HG03066 (cell line): Measurements from ENCODE around the gene PKN1.
"Not testable (repeated sequence)": the region's sequence is repeated elsewhere in the genome, so short reads cannot be mapped to it uniquely, and the experiment has no call there.

Source experiments
- ATAC-seq: cut with Tn5 transposase; IDR thresholded peaks from one replicate; pipeline ENCODE4 v1.9.1; 2021; ENCODE audit warnings: low read depth; ENCODE audit not compliant: unreplicated experiment

Gene PKN1

GRCh38 chr19:14479309-14479974 lies 46.3 kb downstream of the PKN1 start:
- no peak for ATAC-seq

- ATAC-seq, result no peak
Observed at GRCh38 chr19:14479975-14480699, 47.0 kb downstream of the PKN1 start.

GRCh38 chr19:14480700-14481079 lies 47.6 kb downstream of the PKN1 start:
- no peak for ATAC-seq

GRCh38 chr19:14482172-14482941 lies 49.3 kb downstream of the PKN1 start:
- ATAC-seq, result no peak

GRCh38 chr19:14487370-14488125 lies 54.4 kb downstream of the PKN1 start:
- ATAC-seq, result no peak

- no peak for ATAC-seq
Observed at GRCh38 chr19:14492756-14493337, 59.7 kb downstream of the PKN1 start.

GRCh38 chr19:14494411-14494810 lies 61.3 kb downstream of the PKN1 start:
- ATAC-seq, result no peak

- ATAC-seq, result no peak
Observed at GRCh38 chr19:14494910-14495671, 62.0 kb downstream of the PKN1 start.

- ATAC-seq, result no peak
Observed at GRCh38 chr19:14495672-14496028, 62.5 kb downstream of the PKN1 start.

- peak; percentile 58 for ATAC-seq
Observed at GRCh38 chr19:14496029-14496833, 63.1 kb downstream of the PKN1 start, which contains the start of gene GIPC1. Gene GIPC1, minus strand, starts transcription at chr19:14496127. Its CDS starts 13,151 bp downstream, at chr19:14482976.

GRCh38 chr19:14496834-14497227 lies 63.7 kb downstream of the PKN1 start:
- no peak for ATAC-seq

GRCh38 chr19:14497228-14497921 lies 64.3 kb downstream of the PKN1 start:
- no peak for ATAC-seq

GRCh38 chr19:14502334-14503092 lies 69.4 kb downstream of the PKN1 start:
- ATAC-seq, result no peak

- ATAC-seq, result no peak
Observed at GRCh38 chr19:14503285-14503684, 70.2 kb downstream of the PKN1 start.

- not testable (repeated sequence) for ATAC-seq
Observed at GRCh38 chr19:14504575-14504974, 71.5 kb downstream of the PKN1 start.

GRCh38 chr19:14505488-14506239 lies 72.6 kb downstream of the PKN1 start:
- ATAC-seq, result no peak
